Measurements from ENCODE around the gene ACADS.

GRCh38 chr12:120713861-120714482 lies 11.7 kb upstream of the ACADS start:
- no peak for TF ChIP-seq EP300 (IDR thresholded peaks at IDR 0.05)
- TF ChIP-seq CTCF (IDR thresholded peaks at IDR 0.05): peak; percentile 77 to 84 (median 82)
